Measurements from ENCODE around the gene CNTROB. TPM values are rescaled to one million over a fixed set of nuclear protein-coding genes. Genes with fewer than 3 reads are reported as not detected.

The CNTROB gene
- total RNA-seq, 4 donors from 2014 or later = 22.4 to 38.0 (median 28.0) TPM

GRCh38 chr17:7997186-7997585 lies 65.2 kb downstream of the CNTROB start:
- no peak overlapping the region for H3K4me3 ChIP-seq
- peaks cover 0 to 87% of the 10 kb centered on the region in 2 donors for H3K27me3 ChIP-seq
- 33 to 38% methylated on average over 5 of the region's 5 CpGs for whole genome bisulfite sequencing, 2 donors
- TF ChIP-seq POLR2A (IDR thresholded peaks at IDR 0.05) = no peak
- TF ChIP-seq EP300 (IDR thresholded peaks at IDR 0.05) = no peak
- DNase-seq (ENCODE audit: low spot score in 2 of 2) = no peak
- no peaks in the 10 kb centered on the region for H3K9me3 ChIP-seq
- H3K27ac ChIP-seq = no peak overlapping the region
- H3K4me1 ChIP-seq = peaks cover 0 to 5% (median 2%) of the 10 kb centered on the region in 4 donors
- no peaks in the 10 kb centered on the region for H3K36me3 ChIP-seq

Small RNA genes within 50 kb of the gene (small RNA-seq; reads per million reads assigned to genes)
- 1.1 reads per million, percentile 25 among the genes with 10 or more reads in this experiment for gene SCARNA21

Other genes with a start within 250 kb of the CNTROB start
- 10 to 100 TPM; 26.7 to 32.1 (median 30.0) TPM for gene TP53, start 244.7 kb upstream of the CNTROB start, total RNA-seq
- 1 to 10 TPM; 3.6 to 8.0 (median 4.8) TPM for gene WRAP53, start 243.7 kb upstream of the CNTROB start, total RNA-seq
- gene EFNB3, start 227.0 kb upstream of the CNTROB start, total RNA-seq = under 1 TPM in 2 of 4 donors, not detected in 2; 0.20 to 0.21 TPM
- 1 to 10 TPM in 1 of 4 donors, under 1 TPM in 3; under 0.01 to 1.4 (median under 0.01) TPM for gene DNAH2, start 214.5 kb upstream of the CNTROB start, total RNA-seq
- 10 to 100 TPM in 2 of 4 donors, 1 to 10 TPM in 2; 7.5 to 10.8 (median 9.7) TPM for gene KDM6B, start 98.0 kb upstream of the CNTROB start, total RNA-seq
- 10 to 100 TPM in 3 of 4 donors, 1 to 10 TPM in 1; 9.2 to 41.7 (median 25.6) TPM for gene TMEM88, start 77.1 kb upstream of the CNTROB start, total RNA-seq
- 100 to 1,000 TPM; 104 to 198 (median 167) TPM for gene NAA38, start 74.6 kb upstream of the CNTROB start, total RNA-seq
- 10 to 100 TPM in 2 of 4 donors, 1 to 10 TPM in 2; 9.4 to 13.6 (median 11.1) TPM for gene CYB5D1, start 74.2 kb upstream of the CNTROB start, total RNA-seq
- 100 to 1,000 TPM in 3 of 4 donors, 10 to 100 TPM in 1; 80.4 to 202 (median 125) TPM for gene CHD3, start 43.4 kb upstream of the CNTROB start, total RNA-seq
- 10 to 100 TPM in 1 of 4 donors, 1 to 10 TPM in 3; 2.6 to 41.2 (median 3.8) TPM for gene RNF227, start 15.9 kb upstream of the CNTROB start, total RNA-seq
- gene KCNAB3, start 2.4 kb upstream of the CNTROB start, total RNA-seq = 1 to 10 TPM; 1.1 to 6.0 (median 1.4) TPM
- gene TRAPPC1, start 260 bp upstream of the CNTROB start, total RNA-seq = 10 to 100 TPM; 24.1 to 39.3 (median 36.8) TPM
- under 1 TPM in 1 of 4 donors, not detected in 3; 0.30 TPM for gene GUCY2D, start 70.4 kb downstream of the CNTROB start, total RNA-seq
- 10 to 100 TPM in 2 of 4 donors, 1 to 10 TPM in 2; 3.8 to 22.8 (median 9.3) TPM for gene ALOX15B, start 106.9 kb downstream of the CNTROB start, total RNA-seq
- not detected for gene ALOX12B, start 155.5 kb downstream of the CNTROB start, total RNA-seq
- not detected for gene ALOXE3, start 186.3 kb downstream of the CNTROB start, total RNA-seq
- gene HES7, start 191.9 kb downstream of the CNTROB start, total RNA-seq = 1 to 10 TPM in 1 of 4 donors, not detected in 3; 2.1 TPM
- 100 to 1,000 TPM; 157 to 328 (median 204) TPM for gene PER1, start 220.2 kb downstream of the CNTROB start, total RNA-seq
- gene VAMP2, start 230.7 kb downstream of the CNTROB start, total RNA-seq = 10 to 100 TPM; 48.0 to 72.1 (median 59.0) TPM
- 10 to 100 TPM; 28.2 to 47.1 (median 38.2) TPM for gene TMEM107, start 244.2 kb downstream of the CNTROB start, total RNA-seq